NCI-H2171 (cell line): Measurements from ENCODE around the gene ERCC4.

Source experiments
- DNase-seq: peaks from one replicate; lab custom pipeline; 2025; lab: John Stamatoyannopoulos, UW

Gene ERCC4

GRCh38 chr16:13948086-13948485 lies 28.1 kb downstream of the ERCC4 start:
- no peak for DNase-seq

GRCh38 chr16:13950821-13951547 lies 31.0 kb downstream of the ERCC4 start:
- DNase-seq = no peak

- DNase-seq = no peak
These were observed 31.7 kb downstream of the ERCC4 start for GRCh38 chr16:13951611-13952010.

GRCh38 chr16:13953501-13953900 lies 33.5 kb downstream of the ERCC4 start:
- DNase-seq = no peak

- no peak for DNase-seq
These were observed 36.8 kb downstream of the ERCC4 start for GRCh38 chr16:13956635-13957196.

- peak; percentile 11 for DNase-seq
These were observed 37.5 kb downstream of the ERCC4 start for GRCh38 chr16:13957197-13958078.

GRCh38 chr16:13958474-13958873 lies 38.5 kb downstream of the ERCC4 start:
- DNase-seq = no peak

GRCh38 chr16:13959626-13960025 lies 39.7 kb downstream of the ERCC4 start:
- no peak for DNase-seq

GRCh38 chr16:13961099-13961811 lies 41.3 kb downstream of the ERCC4 start:
- DNase-seq = peak; percentile 49

- no peak for DNase-seq
These were observed 42.3 kb downstream of the ERCC4 start for GRCh38 chr16:13962232-13962631.

- no peak for DNase-seq
These were observed 48.9 kb downstream of the ERCC4 start for GRCh38 chr16:13968835-13969234.

- DNase-seq = no peak
These were observed 49.8 kb downstream of the ERCC4 start for GRCh38 chr16:13969711-13970110.

GRCh38 chr16:13970708-13971422 lies 50.9 kb downstream of the ERCC4 start:
- no peak for DNase-seq

GRCh38 chr16:13973321-13974023 lies 53.5 kb downstream of the ERCC4 start:
- no peak for DNase-seq

GRCh38 chr16:13977177-13977576 lies 57.2 kb downstream of the ERCC4 start:
- DNase-seq = no peak

- DNase-seq = no peak
These were observed 62.5 kb downstream of the ERCC4 start for GRCh38 chr16:13982451-13982850.

- no peak for DNase-seq
These were observed 63.7 kb downstream of the ERCC4 start for GRCh38 chr16:13983625-13984024.

GRCh38 chr16:13984794-13985193 lies 64.8 kb downstream of the ERCC4 start:
- no peak for DNase-seq

- DNase-seq = no peak
These were observed 68.1 kb downstream of the ERCC4 start for GRCh38 chr16:13988038-13988437.

GRCh38 chr16:13992322-13992721 lies 72.4 kb downstream of the ERCC4 start:
- no peak for DNase-seq

- no peak for DNase-seq
These were observed 73.0 kb downstream of the ERCC4 start for GRCh38 chr16:13992976-13993375.
